ENCODE measurements around the gene MAP3K1.
A peak's percentile ranks its signal among the peaks of the same experiment; 100 is the strongest.

MAP3K1 gene

DNA sequence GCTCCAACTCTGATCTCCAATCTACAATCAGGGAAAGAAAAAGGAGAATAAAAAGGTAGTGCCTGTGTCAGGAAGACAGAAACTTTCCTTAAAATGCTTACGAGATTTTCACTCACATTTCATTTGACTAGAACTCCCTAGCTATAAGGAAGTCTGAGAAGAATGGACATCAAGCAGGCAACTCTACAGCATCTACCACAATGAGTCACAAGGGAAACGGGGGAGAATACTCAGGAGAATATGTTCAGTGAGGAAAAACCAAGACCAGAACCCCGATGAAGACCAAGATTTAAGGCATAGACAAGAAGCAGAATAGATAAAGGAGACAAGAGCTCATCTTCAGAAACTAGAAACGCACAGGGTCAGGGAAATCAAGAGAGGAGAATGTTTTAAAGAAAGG is 85.0 kb downstream of the MAP3K1 start:
- H3K27me3 ChIP-seq (replicated peaks in 2 of 5; ENCODE audit: control insufficient read depth in 4 of 5, insufficient read depth in 5 of 5, low read length in 4 of 5), result no peaks in the 10 kb centered on the region
- peaks cover 0 to 3% (median 0%) of the 10 kb centered on the region in 5 experiments for H3K9me3 ChIP-seq (ENCODE audit: control extremely low read depth in 1 of 5, control insufficient read depth in 4 of 5, insufficient read depth in 2 of 5, low read depth in 1 of 5, low read length in 4 of 5)
- WGBS (ENCODE audit: insufficient coverage), result 46% methylated on average over 2 of the region's 4 CpGs
- no peak overlapping the region for H3K27ac ChIP-seq (ENCODE audit: insufficient read depth in 1 of 2, low read depth in 1 of 2, low read length in 2 of 2, poor library complexity in 1 of 2, severe bottlenecking in 2 of 2)
- peaks cover under 1 to 9% (median 4%) of the 10 kb centered on the region in 4 experiments for H3K36me3 ChIP-seq (ENCODE audit: control insufficient read depth in 4 of 4, insufficient read depth in 4 of 4, low read length in 3 of 4)
- POLR2A ChIA-PET, result no interaction called here
- peaks cover 0 to 5% (median 2%) of the 10 kb centered on the region in 4 experiments for H3K4me1 ChIP-seq (ENCODE audit: control extremely low read depth in 1 of 4, control insufficient read depth in 4 of 4, insufficient read depth in 4 of 4, low read length in 3 of 4)
- CTCF ChIA-PET, result interaction anchor here (1.0 to 7.2 kb wide), 24 partner anchors 8 to 964 kb away, joined by 3 to 46 read pairs (median 4); no protein-coding TSS in a partner anchor
- DNase-seq, result peak; percentile 17 to 49 (median 47)
- no peak overlapping the region for H3K4me3 ChIP-seq (ENCODE audit: control insufficient read depth in 1 of 7, extremely low read depth in 1 of 7, insufficient read depth in 4 of 7, low read depth in 2 of 7, low read length in 6 of 7)

DNA sequence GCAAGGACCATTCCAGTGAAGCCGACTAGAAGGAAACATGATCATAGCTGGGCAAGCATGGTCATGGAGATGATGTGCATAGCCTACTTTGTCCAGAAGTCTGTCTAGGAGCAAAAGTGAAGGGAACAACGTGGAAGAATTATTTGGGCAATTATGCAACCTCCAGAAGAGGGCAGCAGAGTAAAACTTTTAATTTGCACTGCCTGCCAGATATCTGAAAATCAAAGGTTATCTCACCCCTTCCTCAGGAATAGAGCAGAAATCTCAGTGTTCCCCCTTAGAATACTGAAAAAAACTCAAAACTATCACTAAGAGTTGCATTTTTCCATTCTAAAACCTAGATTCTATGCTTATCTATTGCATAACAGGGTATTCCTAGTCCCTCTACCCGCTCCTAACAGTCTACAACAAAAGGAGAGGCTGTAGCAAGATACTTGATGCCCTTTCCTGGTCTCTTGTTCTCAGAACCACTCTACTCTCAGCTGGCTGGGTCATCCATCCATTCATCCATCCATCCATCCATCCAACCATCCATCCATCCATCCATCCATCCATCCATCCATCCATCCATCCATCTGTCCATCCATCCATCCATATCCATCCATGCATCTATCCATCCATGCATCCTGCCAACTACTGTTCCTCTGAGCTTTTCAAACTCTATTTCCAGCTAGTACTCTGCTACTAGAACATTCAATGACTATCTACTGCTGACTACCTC is 85.7 kb downstream of the MAP3K1 start:
- POLR2A ChIA-PET, result no interaction called here

DNA sequence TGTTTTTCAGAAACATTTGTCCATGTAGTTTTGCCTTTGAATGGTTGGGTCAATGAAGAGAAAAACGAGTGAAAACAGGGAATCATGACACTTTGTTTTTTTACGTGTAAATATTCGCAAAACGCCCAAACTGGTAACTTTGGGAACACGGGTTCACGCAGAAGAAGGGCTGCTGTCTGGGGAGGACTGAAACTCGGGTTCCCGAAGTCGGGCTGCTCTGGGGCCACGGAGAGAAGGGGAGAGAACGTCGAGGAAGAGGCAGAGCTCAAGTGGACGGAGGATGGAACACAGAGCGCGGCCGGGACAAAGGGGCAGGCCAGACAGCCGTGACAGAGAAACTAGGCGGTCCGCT is 93.6 kb downstream of the MAP3K1 start:
- Histone ChIP-seq H3K4me3 (ENCODE audit: control insufficient read depth in 1 of 7, extremely low read depth in 1 of 7, insufficient read depth in 4 of 7, low read depth in 2 of 7, low read length in 6 of 7) (peak overlapping the region; percentile 50 to 92 (median 84)), H3K27ac (ENCODE audit: insufficient read depth in 1 of 2, low read depth in 1 of 2, low read length in 2 of 2, poor library complexity in 1 of 2, severe bottlenecking in 2 of 2) (peak overlapping the region; percentile 88 to 95), H3K27me3 (replicated peaks in 2 of 5; ENCODE audit: control insufficient read depth in 4 of 5, insufficient read depth in 5 of 5, low read length in 4 of 5) (no peaks in the 10 kb centered on the region), H3K4me1 (ENCODE audit: control extremely low read depth in 1 of 4, control insufficient read depth in 4 of 4, insufficient read depth in 4 of 4, low read length in 3 of 4) (peaks cover 13 to 30% (median 20%) of the 10 kb centered on the region in 4 experiments), H3K36me3 (ENCODE audit: control insufficient read depth in 4 of 4, insufficient read depth in 4 of 4, low read length in 3 of 4) (no peaks in the 10 kb centered on the region), H3K9me3 (ENCODE audit: control extremely low read depth in 1 of 5, control insufficient read depth in 4 of 5, insufficient read depth in 2 of 5, low read depth in 1 of 5, low read length in 4 of 5) (peaks cover 0 to 3% (median 0%) of the 10 kb centered on the region in 5 experiments)
- CTCF ChIA-PET, result interaction anchor here (1.1 to 1.2 kb wide), 2 partner anchors 8 to 645 kb away, joined by 3 read pairs; no protein-coding TSS in a partner anchor
- 0% methylated on average over 15 of the region's 19 CpGs for WGBS (ENCODE audit: insufficient coverage)
- no peak for DNase-seq
- POLR2A ChIA-PET, result no interaction called here

More for the DNA sequence above, 85.7 kb downstream of the MAP3K1 start:
- DNase-seq, result peak; percentile 58 to 70 (median 60)
- Histone ChIP-seq H3K9me3 (ENCODE audit: control extremely low read depth in 1 of 5, control insufficient read depth in 4 of 5, insufficient read depth in 2 of 5, low read depth in 1 of 5, low read length in 4 of 5) (peaks cover 0 to 3% (median 0%) of the 10 kb centered on the region in 5 experiments), H3K36me3 (ENCODE audit: control insufficient read depth in 4 of 4, insufficient read depth in 4 of 4, low read length in 3 of 4) (peaks cover 0 to 7% (median 3%) of the 10 kb centered on the region in 4 experiments), H3K27ac (ENCODE audit: insufficient read depth in 1 of 2, low read depth in 1 of 2, low read length in 2 of 2, poor library complexity in 1 of 2, severe bottlenecking in 2 of 2) (no peak overlapping the region), H3K4me1 (ENCODE audit: control extremely low read depth in 1 of 4, control insufficient read depth in 4 of 4, insufficient read depth in 4 of 4, low read length in 3 of 4) (peaks cover 0 to 5% (median 2%) of the 10 kb centered on the region in 4 experiments), H3K27me3 (replicated peaks in 2 of 5; ENCODE audit: control insufficient read depth in 4 of 5, insufficient read depth in 5 of 5, low read length in 4 of 5) (no peaks in the 10 kb centered on the region), H3K4me3 (ENCODE audit: control insufficient read depth in 1 of 7, extremely low read depth in 1 of 7, insufficient read depth in 4 of 7, low read depth in 2 of 7, low read length in 6 of 7) (no peak overlapping the region)
- WGBS (ENCODE audit: insufficient coverage), result 42% methylated on average over 2 of the region's 3 CpGs
- CTCF ChIA-PET, result interaction anchor here (1.0 to 7.2 kb wide), 28 partner anchors 8 to 636 kb away, joined by 3 to 46 read pairs (median 4); no protein-coding TSS in a partner anchor

DNA sequence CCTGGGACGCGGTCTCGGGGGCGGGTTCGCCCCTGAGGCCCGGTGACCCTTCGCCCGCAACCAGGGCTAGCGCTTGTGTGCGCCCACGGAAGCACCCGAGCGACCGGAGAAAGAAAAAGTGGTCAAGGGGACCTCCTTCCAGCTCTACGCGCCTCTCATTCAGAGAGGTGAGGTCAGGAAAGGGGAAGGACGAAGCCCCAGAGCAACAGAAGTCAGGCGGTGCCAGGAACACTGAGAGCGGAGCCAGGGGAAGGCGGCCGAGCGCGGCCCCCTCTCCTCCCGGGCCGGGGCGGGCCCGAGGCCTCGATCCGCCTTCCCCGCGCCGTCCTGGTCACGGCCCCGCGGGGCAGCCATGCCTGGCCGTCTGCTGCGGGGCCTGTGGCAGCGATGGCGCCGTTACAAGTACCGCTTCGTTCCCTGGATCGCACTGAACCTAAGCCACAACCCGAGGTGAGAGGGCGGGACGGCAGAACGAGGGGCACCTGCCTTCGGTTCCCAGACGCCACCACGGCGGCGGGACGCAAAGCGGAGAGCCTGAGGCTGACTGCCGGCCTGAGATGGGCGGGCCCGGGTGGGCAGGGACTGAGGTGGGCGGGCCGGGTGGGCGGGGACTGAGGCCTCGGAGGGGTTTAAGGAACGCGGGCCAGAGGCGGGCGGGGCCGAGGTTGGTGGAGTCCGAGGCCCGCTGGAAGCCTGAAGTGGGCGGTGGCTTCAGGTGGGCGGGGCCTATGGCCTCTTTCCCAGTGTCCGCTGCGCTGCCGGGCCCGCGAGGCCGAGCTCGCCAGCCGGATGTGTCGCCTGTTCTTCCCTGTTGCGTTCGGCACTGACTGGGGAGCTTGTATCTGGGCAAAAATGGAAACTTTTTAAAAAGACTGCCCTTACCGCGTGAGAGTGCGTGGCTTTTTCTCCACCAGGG is 94.2 kb downstream of the MAP3K1 start, which contains the start of gene SETD9:
TSS of gene SETD9 (plus strand) at position 303 of the 916 bp plus-strand sequence. CDS start at position 353, 50 bp downstream.
- H3K27ac ChIP-seq (ENCODE audit: insufficient read depth in 1 of 2, low read depth in 1 of 2, low read length in 2 of 2, poor library complexity in 1 of 2, severe bottlenecking in 2 of 2), result peak within 1 kb of the TSS; percentile 88 to 95
- POLR2A ChIA-PET, result interaction anchor here (0.5 kb wide), 1 partner anchor 20 kb away, joined by 3 read pairs; no protein-coding TSS in a partner anchor
- WGBS (ENCODE audit: insufficient coverage), result under 1% methylated on average over 73 of the region's 84 CpGs

DNA sequence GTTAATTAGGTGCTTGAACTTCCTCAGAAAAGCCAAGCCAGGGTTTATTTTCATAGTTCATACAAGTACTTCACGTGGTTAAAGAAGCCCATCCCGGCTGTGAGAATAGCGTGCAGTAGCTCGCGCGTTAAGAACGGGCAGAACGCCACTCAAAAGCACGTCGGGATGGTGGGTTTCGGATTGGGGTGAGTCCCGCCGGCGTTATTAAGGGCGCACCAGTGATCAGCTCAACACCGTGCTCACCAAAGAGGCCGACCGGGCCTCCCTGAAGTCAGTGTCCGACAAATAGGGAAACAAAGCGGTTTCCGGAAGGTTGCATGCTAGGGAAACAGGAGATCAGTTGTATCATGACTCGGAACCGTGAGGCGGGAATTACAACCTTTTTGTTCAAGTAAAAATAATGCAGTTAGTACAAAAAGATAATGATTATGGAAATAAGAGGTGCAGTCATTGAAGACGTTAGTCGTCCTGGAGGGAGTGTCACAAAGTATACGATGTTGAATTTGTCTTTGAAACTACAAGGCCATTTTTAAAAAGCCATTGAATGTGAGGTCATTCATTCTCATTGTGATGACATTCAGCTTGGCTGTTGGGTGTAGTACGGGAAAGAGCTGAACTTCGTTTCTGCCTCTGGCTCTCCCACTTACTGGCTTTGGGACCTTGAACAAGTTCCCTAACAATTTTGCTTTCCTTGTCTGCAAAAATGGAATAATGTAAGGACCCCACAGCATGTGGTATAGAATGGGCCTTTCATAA is 95.0 kb downstream of the MAP3K1 start:
- ChIA-PET CTCF (interaction anchor here (1.4 to 1.9 kb wide), 4 partner anchors 11 to 43 kb away, joined by 4 to 5 read pairs (median 4); no protein-coding TSS in a partner anchor), POLR2A (interaction anchor here (0.6 kb wide), 1 partner anchor 332 kb away, joined by 4 read pairs; no protein-coding TSS in a partner anchor)
- H3K4me1 ChIP-seq (ENCODE audit: control extremely low read depth in 1 of 4, control insufficient read depth in 4 of 4, insufficient read depth in 4 of 4, low read length in 3 of 4), result peaks cover 13 to 30% (median 20%) of the 10 kb centered on the region in 4 experiments
- no peaks in the 10 kb centered on the region for H3K27me3 ChIP-seq (replicated peaks in 2 of 5; ENCODE audit: control insufficient read depth in 4 of 5, insufficient read depth in 5 of 5, low read length in 4 of 5)
- no peaks in the 10 kb centered on the region for H3K9me3 ChIP-seq (ENCODE audit: control extremely low read depth in 1 of 5, control insufficient read depth in 4 of 5, insufficient read depth in 2 of 5, low read depth in 1 of 5, low read length in 4 of 5)
- peak overlapping the region; percentile 60 to 94 (median 90) for H3K4me3 ChIP-seq (ENCODE audit: control insufficient read depth in 1 of 7, extremely low read depth in 1 of 7, insufficient read depth in 4 of 7, low read depth in 2 of 7, low read length in 6 of 7)
- H3K27ac ChIP-seq (ENCODE audit: insufficient read depth in 1 of 2, low read depth in 1 of 2, low read length in 2 of 2, poor library complexity in 1 of 2, severe bottlenecking in 2 of 2), result peak overlapping the region; percentile 88 to 95
- no peaks in the 10 kb centered on the region for H3K36me3 ChIP-seq (ENCODE audit: control insufficient read depth in 4 of 4, insufficient read depth in 4 of 4, low read length in 3 of 4)
- peak in 2 of 3 donors; percentile 55 to 89 for DNase-seq
- under 1% methylated on average over 29 of the region's 29 CpGs for WGBS (ENCODE audit: insufficient coverage)

More for the DNA sequence above, 94.2 kb downstream of the MAP3K1 start, which contains the start of gene SETD9:
- Histone ChIP-seq H3K4me3 (ENCODE audit: control insufficient read depth in 1 of 7, extremely low read depth in 1 of 7, insufficient read depth in 4 of 7, low read depth in 2 of 7, low read length in 6 of 7) (peak within 1 kb of the TSS; percentile 60 to 94 (median 90)), H3K9me3 (ENCODE audit: control extremely low read depth in 1 of 5, control insufficient read depth in 4 of 5, insufficient read depth in 2 of 5, low read depth in 1 of 5, low read length in 4 of 5) (no peaks in the 10 kb centered on the region), H3K36me3 (ENCODE audit: control insufficient read depth in 4 of 4, insufficient read depth in 4 of 4, low read length in 3 of 4) (no peaks in the 10 kb centered on the region), H3K27me3 (replicated peaks in 2 of 5; ENCODE audit: control insufficient read depth in 4 of 5, insufficient read depth in 5 of 5, low read length in 4 of 5) (no peaks in the 10 kb centered on the region), H3K4me1 (ENCODE audit: control extremely low read depth in 1 of 4, control insufficient read depth in 4 of 4, insufficient read depth in 4 of 4, low read length in 3 of 4) (peaks cover 13 to 30% (median 20%) of the 10 kb centered on the region in 4 experiments)
- DNase-seq, result peak; percentile 94 to 96 (median 96)
- CTCF ChIA-PET, result interaction anchor here (1.1 to 1.9 kb wide), 5 partner anchors 9 to 645 kb away, joined by 3 to 5 read pairs (median 4); no protein-coding TSS in a partner anchor

DNA sequence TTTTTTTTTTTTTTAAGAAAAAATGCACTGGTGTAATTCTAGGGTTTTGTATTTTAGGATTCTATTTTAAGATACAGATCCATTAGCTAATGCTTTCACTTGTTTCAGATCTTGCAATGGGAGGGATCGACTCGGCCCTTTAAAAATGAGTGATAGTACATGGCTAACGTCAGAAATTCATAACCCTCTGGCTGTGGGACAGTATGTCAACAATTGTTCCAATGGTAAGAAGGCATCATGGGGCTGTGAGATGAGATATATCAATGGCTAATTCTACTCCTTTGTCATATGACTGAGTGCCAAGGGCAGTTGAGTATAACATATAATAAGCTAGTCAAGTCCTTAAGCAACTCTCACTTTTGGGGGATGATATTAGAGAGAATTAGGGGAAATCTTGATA is 98.4 kb downstream of the MAP3K1 start:
- H3K9me3 ChIP-seq (ENCODE audit: control extremely low read depth in 1 of 5, control insufficient read depth in 4 of 5, insufficient read depth in 2 of 5, low read depth in 1 of 5, low read length in 4 of 5), result no peaks in the 10 kb centered on the region
- DNase-seq, result no peak
- ChIA-PET POLR2A (no interaction called here), CTCF (interaction anchor here (0.8 kb wide), 1 partner anchor 44 kb away, joined by 3 read pairs; no protein-coding TSS in a partner anchor)
- H3K27ac ChIP-seq (ENCODE audit: insufficient read depth in 1 of 2, low read depth in 1 of 2, low read length in 2 of 2, poor library complexity in 1 of 2, severe bottlenecking in 2 of 2), result no peak overlapping the region
- H3K4me1 ChIP-seq (ENCODE audit: control extremely low read depth in 1 of 4, control insufficient read depth in 4 of 4, insufficient read depth in 4 of 4, low read length in 3 of 4), result peaks cover 8 to 24% (median 17%) of the 10 kb centered on the region in 4 experiments
- no peak overlapping the region for H3K4me3 ChIP-seq (ENCODE audit: control insufficient read depth in 1 of 7, extremely low read depth in 1 of 7, insufficient read depth in 4 of 7, low read depth in 2 of 7, low read length in 6 of 7)
- H3K27me3 ChIP-seq (replicated peaks in 2 of 5; ENCODE audit: control insufficient read depth in 4 of 5, insufficient read depth in 5 of 5, low read length in 4 of 5), result no peaks in the 10 kb centered on the region
- peaks cover 0 to 5% (median 1%) of the 10 kb centered on the region in 4 experiments for H3K36me3 ChIP-seq (ENCODE audit: control insufficient read depth in 4 of 4, insufficient read depth in 4 of 4, low read length in 3 of 4)
- WGBS (ENCODE audit: insufficient coverage), result 94% methylated on average over 3 of the region's 3 CpGs

Measured in common myeloid progenitor, CD34-positive (primary cell).